Right lobe of liver (tissue), 4 donors: Measurements from ENCODE around the gene TOGARAM2.

ENCODE experiments used
- CTCF ChIP-seq, 4 donors: fragments of 200-600 bp in 3 of 4; fragments of 450-650 bp in 1 of 4; IDR thresholded peaks; one replicate each; pipeline versions ENCODE4 v1.5.1 to v1.8.0; 2016 to 2022; ENCODE audit warnings: antibody characterized with exemption in 4 of 4, mild to moderate bottlenecking in 2 of 4
- POLR2A ChIP-seq: fragments of 450-650 bp; IDR thresholded peaks from one replicate; pipeline ENCODE4 v1.6.1; 2017; ENCODE audit warnings: antibody characterized with exemption, mild to moderate bottlenecking
- donor health status: DM: no; HTN: no; CAD: no.
- donor health status: DM: no; HTN: no; CAD: no.
- donor health status: DM: no; HTN: yes; CAD: no.

DNA sequence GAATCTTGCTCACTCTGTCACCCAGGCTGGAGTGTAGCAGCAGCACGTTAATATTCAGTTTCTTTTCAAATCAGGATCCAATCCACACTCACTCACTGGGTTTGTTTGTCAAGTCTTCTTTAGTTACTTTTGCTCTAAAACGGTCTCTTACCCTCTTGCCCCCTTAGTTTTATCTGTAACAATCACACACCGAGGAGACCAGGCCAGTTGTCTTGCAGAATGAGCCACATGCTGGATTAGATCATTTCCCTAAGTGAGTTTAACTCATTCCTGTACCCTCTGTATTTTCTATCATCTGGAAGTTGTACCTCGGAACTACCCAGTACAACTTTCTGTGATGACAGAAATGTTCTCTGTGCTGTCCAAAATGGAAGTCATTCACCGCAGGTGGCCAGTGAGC is 20.7 kb upstream of the TOGARAM2 start:
- no peak for TF ChIP-seq CTCF (IDR thresholded peaks at IDR 0.05)
- TF ChIP-seq POLR2A, result no peak
